ENCODE results near the gene LAD1. TPM values are rescaled to one million over a fixed set of nuclear protein-coding genes. Genes with fewer than 3 reads are reported as not detected.

LAD1 gene
- total and polyA plus RNA-seq, 4 donors: 17.8 to 63.8 (median 38.7) TPM

GRCh38 chr1:201434266-201434665, 35.1 kb upstream of the LAD1 start:
- no peak overlapping the region for H3K9ac ChIP-seq (ENCODE audit: insufficient read depth in 1 of 2, low read length in 2 of 2)
- TF ChIP-seq, protein P1, sequence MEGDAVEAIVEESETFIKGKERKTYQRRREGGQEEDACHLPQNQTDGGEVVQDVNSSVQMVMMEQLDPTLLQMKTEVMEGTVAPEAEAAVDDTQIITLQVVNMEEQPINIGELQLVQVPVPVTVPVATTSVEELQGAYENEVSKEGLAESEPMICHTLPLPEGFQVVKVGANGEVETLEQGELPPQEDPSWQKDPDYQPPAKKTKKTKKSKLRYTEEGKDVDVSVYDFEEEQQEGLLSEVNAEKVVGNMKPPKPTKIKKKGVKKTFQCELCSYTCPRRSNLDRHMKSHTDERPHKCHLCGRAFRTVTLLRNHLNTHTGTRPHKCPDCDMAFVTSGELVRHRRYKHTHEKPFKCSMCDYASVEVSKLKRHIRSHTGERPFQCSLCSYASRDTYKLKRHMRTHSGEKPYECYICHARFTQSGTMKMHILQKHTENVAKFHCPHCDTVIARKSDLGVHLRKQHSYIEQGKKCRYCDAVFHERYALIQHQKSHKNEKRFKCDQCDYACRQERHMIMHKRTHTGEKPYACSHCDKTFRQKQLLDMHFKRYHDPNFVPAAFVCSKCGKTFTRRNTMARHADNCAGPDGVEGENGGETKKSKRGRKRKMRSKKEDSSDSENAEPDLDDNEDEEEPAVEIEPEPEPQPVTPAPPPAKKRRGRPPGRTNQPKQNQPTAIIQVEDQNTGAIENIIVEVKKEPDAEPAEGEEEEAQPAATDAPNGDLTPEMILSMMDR (IDR thresholded peaks at IDR 0.05; ENCODE audit: control extremely low read depth, extremely low read depth): no peak
- H3K27ac ChIP-seq (ENCODE audit: low read depth in 1 of 2, low read length in 1 of 2): no peak overlapping the region
- DNase-seq (no peak), ATAC-seq (ENCODE audit: insufficient read depth, low FRiP score) (no peak)
- no peaks in the 10 kb centered on the region for H3K36me3 ChIP-seq (ENCODE audit: control insufficient read depth in 4 of 4, insufficient read depth in 4 of 4, low read length in 4 of 4)
- H3K27me3 ChIP-seq (ENCODE audit: control insufficient read depth in 3 of 3, insufficient read depth in 3 of 3, low read length in 2 of 3): no peaks in the 10 kb centered on the region
- no peaks in the 10 kb centered on the region for H3K9me3 ChIP-seq (ENCODE audit: control insufficient read depth in 4 of 4, insufficient read depth in 3 of 4, low read length in 3 of 4)
- peaks cover 0 to 11% (median 0%) of the 10 kb centered on the region in 5 donors for H3K4me1 ChIP-seq (ENCODE audit: control insufficient read depth in 5 of 5, insufficient read depth in 5 of 5, low read length in 5 of 5)
- WGBS, 2 donors: 84 to 96% methylated on average over 3 of the region's 3 CpGs
- no peak overlapping the region for H3K4me3 ChIP-seq

- 83 to 86% methylated on average over 6 of the region's 6 CpGs for WGBS, 2 donors
- no peaks in the 10 kb centered on the region for H3K9me3 ChIP-seq (ENCODE audit: control insufficient read depth in 4 of 4, insufficient read depth in 3 of 4, low read length in 3 of 4)
- no peak for ATAC-seq (ENCODE audit: insufficient read depth, low FRiP score)
- no peak overlapping the region for H3K27ac ChIP-seq (ENCODE audit: low read depth in 1 of 2, low read length in 1 of 2)
- H3K4me3 ChIP-seq: no peak overlapping the region
- no peaks in the 10 kb centered on the region for H3K36me3 ChIP-seq (ENCODE audit: control insufficient read depth in 4 of 4, insufficient read depth in 4 of 4, low read length in 4 of 4)
- TF ChIP-seq, protein P1 (IDR thresholded peaks at IDR 0.05; ENCODE audit: control extremely low read depth, extremely low read depth): no peak
- H3K27me3 ChIP-seq (ENCODE audit: control insufficient read depth in 3 of 3, insufficient read depth in 3 of 3, low read length in 2 of 3): no peaks in the 10 kb centered on the region
- peaks cover 0 to 11% (median 0%) of the 10 kb centered on the region in 5 donors for H3K4me1 ChIP-seq (ENCODE audit: control insufficient read depth in 5 of 5, insufficient read depth in 5 of 5, low read length in 5 of 5)
- no peak overlapping the region for H3K9ac ChIP-seq (ENCODE audit: insufficient read depth in 1 of 2, low read length in 2 of 2)
- no peak for DNase-seq
These were observed 34.5 kb upstream of the LAD1 start for GRCh38 chr1:201433609-201434008.

- Histone ChIP-seq H3K27me3 (ENCODE audit: control insufficient read depth in 3 of 3, insufficient read depth in 3 of 3, low read length in 2 of 3) (no peaks in the 10 kb centered on the region), H3K9ac (ENCODE audit: insufficient read depth in 1 of 2, low read length in 2 of 2) (no peak overlapping the region), H3K4me3 (no peak overlapping the region), H3K9me3 (ENCODE audit: control insufficient read depth in 4 of 4, insufficient read depth in 3 of 4, low read length in 3 of 4) (no peaks in the 10 kb centered on the region), H3K4me1 (ENCODE audit: control insufficient read depth in 5 of 5, insufficient read depth in 5 of 5, low read length in 5 of 5) (peaks cover 0 to 2% (median 0%) of the 10 kb centered on the region in 5 donors), H3K36me3 (ENCODE audit: control insufficient read depth in 4 of 4, insufficient read depth in 4 of 4, low read length in 4 of 4) (no peaks in the 10 kb centered on the region), H3K27ac (ENCODE audit: low read depth in 1 of 2, low read length in 1 of 2) (no peak overlapping the region)
- 86 to 91% methylated on average over 4 of the region's 4 CpGs for WGBS, 2 donors
- ATAC-seq (ENCODE audit: insufficient read depth, low FRiP score) (no peak), DNase-seq (no peak)
- TF ChIP-seq, protein P1 (IDR thresholded peaks at IDR 0.05; ENCODE audit: control extremely low read depth, extremely low read depth): no peak
These were observed 31.7 kb upstream of the LAD1 start for GRCh38 chr1:201430776-201431175.
